PC-9 (cell line): ENCODE results near the gene VGLL2.

Source experiments
- CTCF ChIP-seq: fragments of 200-600 bp; sonication (generic); conservative IDR thresholded peaks from 2 replicates; pipeline ENCODE4 v1.6.1; 2017; ENCODE audit warnings: mixed run types, antibody characterized with exemption, mild to moderate bottlenecking, moderate library complexity
- EZH2 ChIP-seq: fragments of 200-600 bp; sonication (generic); IDR thresholded peaks from 2 replicates; pipeline ENCODE4 v1.8.0; 2017; ENCODE audit warnings: antibody characterized with exemption, low read depth

- TF ChIP-seq CTCF = no peak
- no peak for TF ChIP-seq EZH2
Observed at GRCh38 chr6:117237561-117237960, 27.8 kb upstream of the VGLL2 start.
